ENCODE results near the gene TMEM161B.
"Not testable (repeated sequence)": the region's sequence is repeated elsewhere in the genome, so short reads cannot be mapped to it uniquely, and the experiment has no call there.

The TMEM161B gene

GRCh38 chr5:88269222-88269771 is 652 bp upstream of the TMEM161B start:
- DNase-seq (ENCODE audit: low spot score): no peak
- Histone ChIP-seq H2BK120ac (ENCODE audit: low read depth, low read length) (no peak overlapping the region), H2AFZ (ENCODE audit: low read length) (peak overlapping the region; percentile 93), H3K9ac (ENCODE audit: low read depth, low read length, poor library complexity) (peak overlapping the region; percentile 66), H3K4me1 (ENCODE audit: control insufficient read depth in 2 of 2, insufficient read depth in 1 of 2, low read depth in 1 of 2, low read length in 2 of 2) (peaks cover 1 to 7% of the 10 kb centered on the region in 2 donors), H2AK5ac (ENCODE audit: low read depth, low read length) (no peak overlapping the region), H3K27me3 (ENCODE audit: control insufficient read depth in 3 of 3, insufficient read depth in 3 of 3, low read depth in 1 of 3, low read length in 3 of 3) (no peaks in the 10 kb centered on the region), H3K4ac (ENCODE audit: low read length) (no peak overlapping the region), H2BK12ac (ENCODE audit: low read length) (no peak overlapping the region), H3K9me3 (replicated peaks in 1 of 2; ENCODE audit: control insufficient read depth in 2 of 2, insufficient read depth in 1 of 2, low read depth in 1 of 2, low read length in 2 of 2) (peaks cover 4 to 16% of the 10 kb centered on the region in 2 donors), H3K4me2 (ENCODE audit: insufficient read depth, low read length, poor library complexity, severe bottlenecking) (peak overlapping the region; percentile 60), H3K36me3 (replicated peaks in 1 of 2; ENCODE audit: control insufficient read depth in 2 of 2, insufficient read depth in 2 of 2, low read length in 2 of 2) (peaks cover 5 to 37% of the 10 kb centered on the region in 2 donors), H3K4me3 (ENCODE audit: low read length in 2 of 2) (peak overlapping the region; percentile 89), H4K91ac (ENCODE audit: low read depth, low read length, poor library complexity) (no peak overlapping the region), H3K18ac (ENCODE audit: low read length) (no peak overlapping the region), H3K27ac (replicated peaks; ENCODE audit: low read length) (no peak overlapping the region), H3K23ac (ENCODE audit: low read depth, low read length, poor library complexity) (no peak overlapping the region), H4K8ac (ENCODE audit: low read depth, low read length) (no peak overlapping the region), H3K79me1 (ENCODE audit: low read depth, low read length) (peaks cover 12% of the 10 kb centered on the region), H2BK15ac (ENCODE audit: low read length) (no peak overlapping the region), H3K14ac (ENCODE audit: low read length) (no peak overlapping the region), H2BK5ac (ENCODE audit: low read length) (no peak overlapping the region)
- no CpG with 5 or more reads among the region's 16 CpGs for WGBS, 2 donors (ENCODE audit: extremely low coverage in 2 of 2, insufficient read length in 2 of 2, insufficient replicate concordance in 1 of 2)

GRCh38 chr5:88264565-88264964 is 4.1 kb downstream of the TMEM161B start:
- not testable (repeated sequence) for H2AK5ac ChIP-seq (ENCODE audit: low read depth, low read length); H2BK5ac ChIP-seq (ENCODE audit: low read length); H3K23ac ChIP-seq (ENCODE audit: low read depth, low read length, poor library complexity); H4K8ac ChIP-seq (ENCODE audit: low read depth, low read length); H3K9ac ChIP-seq (ENCODE audit: low read depth, low read length, poor library complexity); H3K14ac ChIP-seq (ENCODE audit: low read length); H2BK12ac ChIP-seq (ENCODE audit: low read length); H4K91ac ChIP-seq (ENCODE audit: low read depth, low read length, poor library complexity); H3K27me3 ChIP-seq (ENCODE audit: control insufficient read depth in 3 of 3, insufficient read depth in 3 of 3, low read depth in 1 of 3, low read length in 3 of 3); H3K4ac ChIP-seq (ENCODE audit: low read length); DNase-seq (ENCODE audit: low spot score); H3K4me3 ChIP-seq (ENCODE audit: low read length in 2 of 2); H3K4me2 ChIP-seq (ENCODE audit: insufficient read depth, low read length, poor library complexity, severe bottlenecking); H3K27ac ChIP-seq (replicated peaks; ENCODE audit: low read length); H2BK15ac ChIP-seq (ENCODE audit: low read length); H2BK120ac ChIP-seq (ENCODE audit: low read depth, low read length); H3K4me1 ChIP-seq (ENCODE audit: control insufficient read depth in 2 of 2, insufficient read depth in 1 of 2, low read depth in 1 of 2, low read length in 2 of 2); H2AFZ ChIP-seq (ENCODE audit: low read length); H3K79me1 ChIP-seq (ENCODE audit: low read depth, low read length); H3K18ac ChIP-seq (ENCODE audit: low read length)
- Histone ChIP-seq H3K9me3 (replicated peaks in 1 of 2; ENCODE audit: control insufficient read depth in 2 of 2, insufficient read depth in 1 of 2, low read depth in 1 of 2, low read length in 2 of 2) (peaks cover 4 to 27% of the 10 kb centered on the region in 2 donors), H3K36me3 (replicated peaks in 1 of 2; ENCODE audit: control insufficient read depth in 2 of 2, insufficient read depth in 2 of 2, low read length in 2 of 2) (peaks cover 0 to 17% of the 10 kb centered on the region in 2 donors)
- no CpG with 5 or more reads among the region's 2 CpGs for whole genome bisulfite sequencing, 2 donors (ENCODE audit: extremely low coverage in 2 of 2, insufficient read length in 2 of 2, insufficient replicate concordance in 1 of 2)

- no peak overlapping the region for H2BK120ac ChIP-seq (ENCODE audit: low read depth, low read length)
- no peak overlapping the region for H3K23ac ChIP-seq (ENCODE audit: low read depth, low read length, poor library complexity)
- H3K79me1 ChIP-seq (ENCODE audit: low read depth, low read length): peaks cover 5% of the 10 kb centered on the region
- no peak overlapping the region for H4K8ac ChIP-seq (ENCODE audit: low read depth, low read length)
- H2BK15ac ChIP-seq (ENCODE audit: low read length): no peak overlapping the region
- H3K9ac ChIP-seq (ENCODE audit: low read depth, low read length, poor library complexity): no peak overlapping the region
- H3K27me3 ChIP-seq (ENCODE audit: control insufficient read depth in 3 of 3, insufficient read depth in 3 of 3, low read depth in 1 of 3, low read length in 3 of 3): no peaks in the 10 kb centered on the region
- no peak overlapping the region for H2AK5ac ChIP-seq (ENCODE audit: low read depth, low read length)
- peaks cover 4 to 27% of the 10 kb centered on the region in 2 donors for H3K9me3 ChIP-seq (replicated peaks in 1 of 2; ENCODE audit: control insufficient read depth in 2 of 2, insufficient read depth in 1 of 2, low read depth in 1 of 2, low read length in 2 of 2)
- H4K91ac ChIP-seq (ENCODE audit: low read depth, low read length, poor library complexity): no peak overlapping the region
- no peak overlapping the region for H3K18ac ChIP-seq (ENCODE audit: low read length)
- H3K36me3 ChIP-seq (replicated peaks in 1 of 2; ENCODE audit: control insufficient read depth in 2 of 2, insufficient read depth in 2 of 2, low read length in 2 of 2): peaks cover 0 to 17% of the 10 kb centered on the region in 2 donors
- H3K27ac ChIP-seq (replicated peaks; ENCODE audit: low read length): no peak overlapping the region
- no peak overlapping the region for H2BK12ac ChIP-seq (ENCODE audit: low read length)
- no CpG with 5 or more reads among the region's 2 CpGs for WGBS, 2 donors (ENCODE audit: extremely low coverage in 2 of 2, insufficient read length in 2 of 2, insufficient replicate concordance in 1 of 2)
- no peak overlapping the region for H3K4me2 ChIP-seq (ENCODE audit: insufficient read depth, low read length, poor library complexity, severe bottlenecking)
- no peak overlapping the region for H2BK5ac ChIP-seq (ENCODE audit: low read length)
- H3K4ac ChIP-seq (ENCODE audit: low read length): no peak overlapping the region
- no peaks in the 10 kb centered on the region for H3K4me1 ChIP-seq (ENCODE audit: control insufficient read depth in 2 of 2, insufficient read depth in 1 of 2, low read depth in 1 of 2, low read length in 2 of 2)
- H3K14ac ChIP-seq (ENCODE audit: low read length): no peak overlapping the region
- no peak overlapping the region for H3K4me3 ChIP-seq (ENCODE audit: low read length in 2 of 2)
- DNase-seq (ENCODE audit: low spot score): no peak
- H2AFZ ChIP-seq (ENCODE audit: low read length): no peak overlapping the region
These were observed 5.3 kb downstream of the TMEM161B start for GRCh38 chr5:88263349-88263748.

GRCh38 chr5:88262116-88262515 is 6.5 kb downstream of the TMEM161B start:
- Histone ChIP-seq H4K8ac (ENCODE audit: low read depth, low read length) (no peak overlapping the region), H3K14ac (ENCODE audit: low read length) (no peak overlapping the region), H3K4ac (ENCODE audit: low read length) (no peak overlapping the region), H2BK12ac (ENCODE audit: low read length) (no peak overlapping the region), H2BK120ac (ENCODE audit: low read depth, low read length) (no peak overlapping the region), H3K9ac (ENCODE audit: low read depth, low read length, poor library complexity) (no peak overlapping the region), H3K4me3 (ENCODE audit: low read length in 2 of 2) (no peak overlapping the region), H3K18ac (ENCODE audit: low read length) (no peak overlapping the region), H4K91ac (ENCODE audit: low read depth, low read length, poor library complexity) (no peak overlapping the region), H2BK5ac (ENCODE audit: low read length) (no peak overlapping the region), H3K36me3 (replicated peaks in 1 of 2; ENCODE audit: control insufficient read depth in 2 of 2, insufficient read depth in 2 of 2, low read length in 2 of 2) (peaks cover 0 to 17% of the 10 kb centered on the region in 2 donors), H2AFZ (ENCODE audit: low read length) (no peak overlapping the region), H2BK15ac (ENCODE audit: low read length) (no peak overlapping the region), H2AK5ac (ENCODE audit: low read depth, low read length) (no peak overlapping the region), H3K4me2 (ENCODE audit: insufficient read depth, low read length, poor library complexity, severe bottlenecking) (no peak overlapping the region), H3K27ac (replicated peaks; ENCODE audit: low read length) (no peak overlapping the region), H3K4me1 (ENCODE audit: control insufficient read depth in 2 of 2, insufficient read depth in 1 of 2, low read depth in 1 of 2, low read length in 2 of 2) (no peaks in the 10 kb centered on the region), H3K27me3 (ENCODE audit: control insufficient read depth in 3 of 3, insufficient read depth in 3 of 3, low read depth in 1 of 3, low read length in 3 of 3) (no peaks in the 10 kb centered on the region), H3K23ac (ENCODE audit: low read depth, low read length, poor library complexity) (no peak overlapping the region), H3K9me3 (replicated peaks in 1 of 2; ENCODE audit: control insufficient read depth in 2 of 2, insufficient read depth in 1 of 2, low read depth in 1 of 2, low read length in 2 of 2) (peaks cover 4 to 27% of the 10 kb centered on the region in 2 donors), H3K79me1 (ENCODE audit: low read depth, low read length) (peaks cover 2% of the 10 kb centered on the region)
- no peak for DNase-seq (ENCODE audit: low spot score)
